CD14-positive monocyte (primary cell): ENCODE data around the gene GPI. TPM values are rescaled to one million over a fixed set of nuclear protein-coding genes. Genes with fewer than 3 reads are reported as not detected.

Source experiments
- DNase-seq, 3 donors: peaks; one replicate each; pipeline ENCODE4 v3.0.0-alpha.2; 2011 to 2022
- H2AFZ ChIP-seq: 2 replicates; pipeline ENCODE4 v1.6.0; 2012; ENCODE audit warnings: mild to moderate bottlenecking, low read depth, low read length, inconsistent platforms; ENCODE audit not compliant: insufficient read depth, poor library complexity, severe bottlenecking
- H3K27ac ChIP-seq, 2 donors: 1 replicate in 1 of 2; 2 replicates in 1 of 2; pipeline ENCODE4 v1.5.1; 2012 to 2013; ENCODE audit warnings: low read length in 2 of 2, control low read depth in 1 of 2, inconsistent platforms in 1 of 2, low read depth in 1 of 2, mild to moderate bottlenecking in 1 of 2
- H3K27me3 ChIP-seq, 2 donors: one replicate each; pipeline versions ENCODE4 v1.6.0 to v1.6.1; 2011 to 2013; ENCODE audit warnings: low read length in 2 of 2; ENCODE audit not compliant: control insufficient read depth in 2 of 2, insufficient read depth in 2 of 2
- H3K36me3 ChIP-seq, 2 donors: replicated peaks in 1 of 2; 1 replicate in 1 of 2; 2 replicates in 1 of 2; pipeline versions ENCODE4 v1.5.1 to v1.6.1; 2012 to 2013; ENCODE audit warnings: low read length in 2 of 2, control low read depth in 1 of 2, inconsistent platforms in 1 of 2, mild to moderate bottlenecking in 1 of 2; ENCODE audit not compliant: insufficient read depth in 2 of 2, control insufficient read depth in 1 of 2
- H3K4me1 ChIP-seq, 2 donors: 1 replicate in 1 of 2; 2 replicates in 1 of 2; pipeline versions ENCODE4 v1.5.1 to v1.6.1; 2012 to 2013; ENCODE audit warnings: low read length in 2 of 2, control low read depth in 1 of 2, inconsistent platforms in 1 of 2, mild to moderate bottlenecking in 1 of 2, moderate library complexity in 1 of 2; ENCODE audit not compliant: insufficient read depth in 2 of 2, control insufficient read depth in 1 of 2
- H3K4me2 ChIP-seq: replicated peaks from 2 replicates; pipeline ENCODE3; 2012; ENCODE audit warnings: low read length, moderate library complexity, mild to moderate bottlenecking; ENCODE audit not compliant: poor library complexity, severe bottlenecking; ENCODE audit errors: extremely low read depth
- H3K4me3 ChIP-seq, 3 experiments: fragments of 200-600 bp in 1 of 3; sonication (generic) in 1 of 3; replicated peaks in 1 of 3; 1 replicate in 2 of 3; 2 replicates in 1 of 3; pipeline ENCODE4 v1.5.1; 2011 to 2013; ENCODE audit warnings: low read length in 3 of 3, mild to moderate bottlenecking in 3 of 3, control low read depth in 2 of 3, low read depth in 2 of 3, inconsistent platforms in 1 of 3, moderate library complexity in 1 of 3
- H3K79me2 ChIP-seq: 2 replicates; pipeline ENCODE4 v1.6.0; 2012; ENCODE audit warnings: mild to moderate bottlenecking, control low read depth, inconsistent platforms, low read length, moderate library complexity; ENCODE audit not compliant: insufficient read depth
- H3K9ac ChIP-seq: 2 replicates; pipeline ENCODE4 v1.6.0; 2017; ENCODE audit warnings: low read length, mild to moderate bottlenecking; ENCODE audit not compliant: insufficient read depth, poor library complexity, severe bottlenecking
- H3K9me3 ChIP-seq, 2 donors: replicated peaks in 1 of 2; 1 replicate in 1 of 2; 2 replicates in 1 of 2; pipeline versions ENCODE4 v1.5.1 to v1.6.1; 2012 to 2013; ENCODE audit warnings: low read length in 2 of 2, control low read depth in 1 of 2; ENCODE audit not compliant: control insufficient read depth in 1 of 2, insufficient read depth in 1 of 2
- H4K20me1 ChIP-seq: 2 replicates; pipeline ENCODE4 v1.6.0; 2012; ENCODE audit warnings: mild to moderate bottlenecking, low read length, control low read depth, moderate library complexity; ENCODE audit not compliant: insufficient read depth
- H3K27ac Mint-ChIP-seq, 7 donors: one replicate each; pipeline ENCODE4 v1.8.0; 2020; ENCODE audit warnings: mild to moderate bottlenecking in 7 of 7, mixed read lengths in 7 of 7, moderate library complexity in 6 of 7, inconsistent platforms in 2 of 7
- H3K27me3 Mint-ChIP-seq, 3 donors: one replicate each; pipeline ENCODE4 v1.8.0; 2021 to 2022; ENCODE audit warnings: low read depth in 3 of 3, mild to moderate bottlenecking in 3 of 3, mixed read lengths in 3 of 3, moderate library complexity in 3 of 3, inconsistent platforms in 1 of 3
- H3K36me3 Mint-ChIP-seq, 2 donors: one replicate each; pipeline ENCODE4 v1.8.0; 2020; ENCODE audit warnings: mixed read lengths in 2 of 2, inconsistent platforms in 1 of 2, mild to moderate bottlenecking in 1 of 2
- H3K4me1 Mint-ChIP-seq: one replicate; pipeline ENCODE4 v1.8.0; 2020; ENCODE audit warnings: mild to moderate bottlenecking, mixed read lengths
- H3K4me3 Mint-ChIP-seq, 2 donors: one replicate each; pipeline ENCODE4 v1.8.0; 2020; ENCODE audit warnings: mild to moderate bottlenecking in 2 of 2, mixed read lengths in 2 of 2, moderate library complexity in 1 of 2
- H3K9me3 Mint-ChIP-seq, 7 donors: one replicate each; pipeline ENCODE4 v1.8.0; 2020 to 2022; ENCODE audit warnings: mixed read lengths in 7 of 7, mild to moderate bottlenecking in 6 of 7, moderate library complexity in 6 of 7, inconsistent platforms in 2 of 7
- WGBS: methylation state at CpG from one replicate; pipeline ENCODE4 v1.1.5; 2013; ENCODE audit warnings: missing lambda C conversion rate; ENCODE audit not compliant: insufficient coverage; 5-methylcytosine and 5-hydroxymethylcytosine counted together
- intact Hi-C, 2 donors: fragments of 100-400 bp; cut with micrococcal nuclease; formaldehyde crosslinking; loops; one replicate each; pipeline versions ENCODE4 v1.15.0 to v1.15.1; 2023
- polyA plus RNA-seq, 3 donors: library from polyadenylated mRNA; depleted of rRNA in 1 of 3; unstranded in 2 of 3; stranded (reverse) in 1 of 3; fragments of 300-500 nt in 2 of 3; fragments of >200 nt in 1 of 3; fragmentation: Illumina TruSeq in 2 of 3; gene quantifications; 1 replicate in 2 of 3; 2 replicates in 1 of 3; pipeline ENCODE4 v1.2.3, GENCODE V29; 2012 to 2021
- TF ChIP-seq, protein P1 (sequence below): fragments of 200-600 bp; IDR thresholded peaks from one replicate; pipeline ENCODE4 v1.8.0; 2022; ENCODE audit warnings: antibody characterized with exemption, mild to moderate bottlenecking

Gene GPI
- polyA plus RNA-seq, 3 donors = 81.2 to 107 (median 95.3) TPM

DNA sequence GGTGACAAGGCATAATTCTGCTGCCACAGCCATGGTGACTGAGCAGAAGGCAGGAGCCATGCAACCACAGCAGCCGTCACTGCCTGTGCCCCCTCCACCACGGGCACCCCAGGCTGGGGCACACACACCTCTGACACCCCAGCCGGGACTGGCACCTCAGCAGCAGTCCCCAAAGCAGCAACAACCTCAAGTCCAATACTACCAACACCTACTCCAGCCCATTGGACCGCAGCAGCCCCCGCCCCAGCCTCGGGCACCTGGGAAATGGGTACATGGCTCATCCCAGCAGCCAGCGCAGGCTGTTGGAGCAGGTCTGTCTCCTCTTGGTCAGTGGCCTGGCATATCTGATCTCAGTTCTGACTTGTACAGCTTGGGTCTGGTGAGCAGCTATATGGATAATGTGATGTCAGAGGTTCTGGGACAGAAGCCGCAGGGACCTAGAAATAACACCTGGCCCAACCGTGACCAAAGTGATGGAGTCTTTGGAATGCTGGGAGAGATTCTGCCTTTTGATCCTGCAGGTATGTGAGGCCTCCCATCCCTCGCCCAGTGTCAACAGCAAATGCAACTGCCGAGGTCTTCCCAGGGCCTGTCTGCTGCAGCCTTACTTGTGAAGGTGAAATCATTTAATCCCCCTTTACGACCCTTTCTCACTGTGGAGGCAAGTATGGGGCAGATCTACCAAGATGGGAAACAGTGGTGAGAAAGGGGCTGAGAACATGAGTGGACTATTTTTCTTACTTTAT lies 22.9 kb upstream of the GPI start:
- peaks cover 0 to 6% of the 10 kb centered on the region in 2 donors for H3K9me3 ChIP-seq
- peaks cover 12 to 27% of the 10 kb centered on the region in 2 donors for H3K36me3 ChIP-seq
- intact Hi-C loops = no loop called here
- Mint-ChIP-seq H3K9me3 (peaks cover 2 to 12% (median 7%) of the 10 kb centered on the region in 7 donors), H3K4me3 (no peak overlapping the region), H3K36me3 (peaks cover 34 to 43% of the 10 kb centered on the region in 2 donors), H3K27ac (no peak overlapping the region), H3K27me3 (peaks cover 3 to 9% (median 5%) of the 10 kb centered on the region in 3 donors), H3K4me1 (peaks cover 1% of the 10 kb centered on the region)
- no peak overlapping the region for H3K9ac ChIP-seq
- no peaks in the 10 kb centered on the region for H4K20me1 ChIP-seq
- no peak overlapping the region for H3K4me3 ChIP-seq
- H3K4me2 ChIP-seq = no peak overlapping the region
- TF ChIP-seq, protein P1, sequence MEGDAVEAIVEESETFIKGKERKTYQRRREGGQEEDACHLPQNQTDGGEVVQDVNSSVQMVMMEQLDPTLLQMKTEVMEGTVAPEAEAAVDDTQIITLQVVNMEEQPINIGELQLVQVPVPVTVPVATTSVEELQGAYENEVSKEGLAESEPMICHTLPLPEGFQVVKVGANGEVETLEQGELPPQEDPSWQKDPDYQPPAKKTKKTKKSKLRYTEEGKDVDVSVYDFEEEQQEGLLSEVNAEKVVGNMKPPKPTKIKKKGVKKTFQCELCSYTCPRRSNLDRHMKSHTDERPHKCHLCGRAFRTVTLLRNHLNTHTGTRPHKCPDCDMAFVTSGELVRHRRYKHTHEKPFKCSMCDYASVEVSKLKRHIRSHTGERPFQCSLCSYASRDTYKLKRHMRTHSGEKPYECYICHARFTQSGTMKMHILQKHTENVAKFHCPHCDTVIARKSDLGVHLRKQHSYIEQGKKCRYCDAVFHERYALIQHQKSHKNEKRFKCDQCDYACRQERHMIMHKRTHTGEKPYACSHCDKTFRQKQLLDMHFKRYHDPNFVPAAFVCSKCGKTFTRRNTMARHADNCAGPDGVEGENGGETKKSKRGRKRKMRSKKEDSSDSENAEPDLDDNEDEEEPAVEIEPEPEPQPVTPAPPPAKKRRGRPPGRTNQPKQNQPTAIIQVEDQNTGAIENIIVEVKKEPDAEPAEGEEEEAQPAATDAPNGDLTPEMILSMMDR = no peak
- no peak for DNase-seq
- no peak overlapping the region for H2AFZ ChIP-seq
- no peaks in the 10 kb centered on the region for H3K79me2 ChIP-seq
- H3K27me3 ChIP-seq = no peaks in the 10 kb centered on the region
- 95% methylated on average over 9 of the region's 12 CpGs for WGBS
- H3K27ac ChIP-seq = no peak overlapping the region
- no peaks in the 10 kb centered on the region for H3K4me1 ChIP-seq

DNA sequence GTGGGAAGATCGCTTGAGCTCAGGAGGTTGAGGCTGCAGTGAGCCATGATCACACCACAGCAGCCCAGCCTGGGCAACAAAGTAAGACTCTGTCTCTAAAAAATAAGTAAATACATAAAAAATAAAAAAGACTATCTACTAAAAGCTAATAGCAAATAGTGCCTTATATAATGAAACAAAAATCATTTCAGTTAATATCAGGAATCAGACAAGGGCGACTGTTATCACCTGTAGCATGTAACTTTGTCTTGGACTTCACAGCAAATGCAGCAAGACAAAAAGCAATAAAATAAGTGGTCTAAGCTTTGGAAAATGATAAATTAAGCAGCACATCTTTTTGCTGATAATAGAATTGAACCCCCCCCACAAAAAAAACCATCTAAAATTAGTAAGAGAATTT lies 21.2 kb upstream of the GPI start:
- peaks cover 12 to 27% of the 10 kb centered on the region in 2 donors for H3K36me3 ChIP-seq
- H3K4me3 ChIP-seq = no peak overlapping the region
- H3K4me2 ChIP-seq = no peak overlapping the region
- Mint-ChIP-seq H3K4me3 (no peak overlapping the region), H3K36me3 (peaks cover 29 to 39% of the 10 kb centered on the region in 2 donors), H3K4me1 (peaks cover 1% of the 10 kb centered on the region), H3K27ac (no peak overlapping the region), H3K27me3 (peaks cover under 1 to 1% (median under 1%) of the 10 kb centered on the region in 3 donors), H3K9me3 (peaks cover 2 to 12% (median 7%) of the 10 kb centered on the region in 7 donors)
- peaks cover 0 to 6% of the 10 kb centered on the region in 2 donors for H3K9me3 ChIP-seq
- H3K9ac ChIP-seq = no peak overlapping the region
- H2AFZ ChIP-seq = no peak overlapping the region
- TF ChIP-seq, protein P1 = no peak
- whole genome bisulfite sequencing = no CpG with 5 or more reads among the region's 2 CpGs
- H3K27ac ChIP-seq = no peak overlapping the region
- no peaks in the 10 kb centered on the region for H3K27me3 ChIP-seq
- intact Hi-C loops = no loop called here
- H3K79me2 ChIP-seq = no peaks in the 10 kb centered on the region
- H4K20me1 ChIP-seq = no peaks in the 10 kb centered on the region
- DNase-seq = no peak
- H3K4me1 ChIP-seq = no peaks in the 10 kb centered on the region
